Ascending aorta (tissue), 2 donors: Measurements from ENCODE around the gene POLK. TPM values are rescaled to one million over a fixed set of nuclear protein-coding genes. Genes with fewer than 3 reads are reported as not detected.
A peak's percentile ranks its signal among the peaks of the same experiment; 100 is the strongest.
"Not testable (repeated sequence)": the region's sequence is repeated elsewhere in the genome, so short reads cannot be mapped to it uniquely, and the experiment has no call there.

Source experiments
- DNase-seq, 2 donors: peaks; one replicate each; pipeline ENCODE4 v3.0.0-alpha.2; 2019; ENCODE audit warnings: low spot score in 2 of 2
- H3K27ac ChIP-seq, 2 donors: fragments of 200-600 bp; sonication (generic); one replicate each; pipeline ENCODE4 v1.5.1; 2016 to 2017; ENCODE audit warnings: mild to moderate bottlenecking in 1 of 2
- H3K27me3 ChIP-seq: fragments of 200-600 bp; sonication (generic); one replicate; pipeline ENCODE4 v1.5.1; 2017
- H3K36me3 ChIP-seq, 2 donors: fragments of 200-600 bp; sonication (generic); one replicate each; pipeline ENCODE4 v1.5.1; 2016
- H3K4me1 ChIP-seq, 2 donors: fragments of 200-600 bp; sonication (generic); one replicate each; pipeline ENCODE4 v1.5.1; 2016 to 2017; ENCODE audit warnings: mild to moderate bottlenecking in 1 of 2
- H3K4me3 ChIP-seq, 2 donors: fragments of 200-600 bp; sonication (generic); one replicate each; pipeline ENCODE4 v1.5.1; 2016 to 2017; ENCODE audit warnings: mild to moderate bottlenecking in 1 of 2
- H3K9me3 ChIP-seq, 2 donors: fragments of 200-600 bp; sonication (generic); one replicate each; pipeline ENCODE4 v1.5.1; 2016
- CTCF ChIP-seq, 3 experiments: fragments of 200-600 bp in 2 of 3; fragments of 450-650 bp in 1 of 3; sonication (generic) in 2 of 3; IDR thresholded peaks; one replicate each; pipeline ENCODE4 v1.5.1; 2016 to 2019; ENCODE audit warnings: antibody characterized with exemption in 3 of 3, mild to moderate bottlenecking in 1 of 3, moderate library complexity in 1 of 3
- intact Hi-C: fragments of 100-400 bp; cut with DNase I; formaldehyde crosslinking; loops from one replicate; pipeline ENCODE4 v1.15.1; 2023
- total RNA-seq: library from RNA; depleted of rRNA; stranded (reverse); fragments of >200 nt; gene quantifications from one replicate; pipeline ENCODE4 v1.1.0, GENCODE V29; 2016

POLK gene
- total RNA-seq, 1 donor from 2014 or later = 19.4 TPM

DNA sequence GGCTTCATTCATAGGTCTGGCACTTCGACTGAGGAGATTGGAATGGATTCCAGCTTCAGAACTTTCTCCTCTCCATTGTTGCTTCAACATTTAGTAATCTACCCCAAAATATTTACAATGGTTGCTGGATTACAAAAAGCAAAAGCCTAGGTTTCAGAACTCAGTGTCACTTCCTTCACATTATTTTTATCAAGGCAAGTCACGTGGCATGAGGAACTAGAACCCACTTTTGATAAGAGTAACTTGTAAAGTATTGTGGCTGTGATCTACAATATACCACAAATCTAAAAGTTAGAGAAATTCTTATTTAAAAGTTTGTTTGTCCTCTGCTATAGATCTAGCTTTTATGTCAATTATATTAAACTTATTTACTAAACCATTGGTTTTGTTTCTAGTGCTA, 59.9 kb downstream of the POLK start:
- Histone ChIP-seq H3K36me3 (no peaks in the 10 kb centered on the region), H3K9me3 (no peaks in the 10 kb centered on the region), H3K4me1 (peaks cover 3 to 39% of the 10 kb centered on the region in 2 donors), H3K27me3 (no peaks in the 10 kb centered on the region), H3K4me3 (no peak overlapping the region), H3K27ac (no peak overlapping the region)
- no peak for DNase-seq
- TF ChIP-seq CTCF (IDR thresholded peaks at IDR 0.05) = no peak
- intact Hi-C loops = no loop called here

- DNase-seq = no peak
- TF ChIP-seq CTCF (IDR thresholded peaks at IDR 0.05) = no peak
- no peaks in the 10 kb centered on the region for H3K27me3 ChIP-seq
- intact Hi-C loops = loop anchor here (2.0 to 5.0 kb wide), 2 partner anchors 64 to 237 kb away; partner anchors contain the start of genes CERT1, HMGCR and POLK
- H3K4me3 ChIP-seq = peak overlapping the region in 1 of 2 donors; percentile 16
- peaks cover 3 to 27% of the 10 kb centered on the region in 2 donors for H3K4me1 ChIP-seq
- H3K9me3 ChIP-seq = no peaks in the 10 kb centered on the region
- H3K36me3 ChIP-seq = no peaks in the 10 kb centered on the region
- peak overlapping the region; percentile 53 to 60 for H3K27ac ChIP-seq
These were observed 63.1 kb downstream of the POLK start for GRCh38 chr5:75574791-75575190.

DNA sequence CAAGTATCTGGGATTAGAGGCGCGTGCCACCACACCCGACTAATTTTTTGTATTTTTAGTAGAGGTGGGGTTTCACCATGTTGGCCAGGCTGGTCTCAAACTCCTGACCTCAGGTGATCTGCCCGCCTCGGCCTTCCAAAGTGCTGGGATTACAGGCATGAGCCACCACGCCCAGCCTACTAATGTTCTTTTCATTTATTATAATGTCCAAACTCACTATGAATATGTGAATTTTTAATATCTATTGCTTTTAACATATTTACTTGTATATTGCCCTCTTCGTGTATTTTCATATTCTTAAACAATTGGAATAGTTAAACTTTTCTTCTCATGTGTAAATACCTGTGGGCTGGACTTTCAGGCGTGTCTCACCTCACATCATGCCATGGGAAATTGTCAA, 66.6 kb downstream of the POLK start:
- not testable (repeated sequence) for H3K4me3 ChIP-seq, DNase-seq, H3K27me3 ChIP-seq, H3K27ac ChIP-seq, H3K9me3 ChIP-seq
- H3K36me3 ChIP-seq = peaks cover 6 to 21% of the 10 kb centered on the region in 2 donors
- intact Hi-C loops = loop anchor here (5.0 kb wide), 1 partner anchor 241 kb away; the partner anchor contains the start of gene HMGCR
- peaks cover 3 to 16% of the 10 kb centered on the region in 2 donors for H3K4me1 ChIP-seq

DNA sequence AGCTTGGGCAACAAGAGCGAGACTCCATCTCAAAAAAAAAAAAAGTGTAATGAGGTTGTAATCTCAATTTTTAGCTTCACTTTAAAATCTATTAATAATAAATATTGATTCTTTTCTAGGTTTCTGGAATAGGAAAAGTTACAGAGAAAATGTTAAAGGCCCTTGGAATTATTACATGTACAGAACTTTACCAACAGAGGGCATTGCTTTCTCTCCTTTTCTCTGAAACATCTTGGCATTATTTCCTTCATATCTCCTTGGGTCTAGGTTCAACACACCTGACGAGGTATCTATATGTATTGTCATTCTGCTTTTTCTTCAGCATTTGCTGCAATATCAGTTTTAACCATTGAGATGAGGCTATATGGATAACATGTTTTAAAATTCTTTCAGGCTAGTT, 73.0 kb downstream of the POLK start:
- no peak for TF ChIP-seq CTCF (IDR thresholded peaks at IDR 0.05)
- Histone ChIP-seq H3K27ac (no peak overlapping the region), H3K36me3 (peaks cover 6 to 35% of the 10 kb centered on the region in 2 donors), H3K4me3 (no peak overlapping the region), H3K9me3 (no peaks in the 10 kb centered on the region), H3K27me3 (no peaks in the 10 kb centered on the region), H3K4me1 (no peaks in the 10 kb centered on the region)
- no peak for DNase-seq
- intact Hi-C loops = no loop called here

- Histone ChIP-seq H3K4me1 (no peaks in the 10 kb centered on the region), H3K36me3 (peaks cover 15 to 32% of the 10 kb centered on the region in 2 donors), H3K4me3 (no peak overlapping the region), H3K9me3 (no peaks in the 10 kb centered on the region), H3K27ac (no peak overlapping the region), H3K27me3 (no peaks in the 10 kb centered on the region)
- DNase-seq = no peak
- intact Hi-C loops = no loop called here
- no peak for TF ChIP-seq CTCF (IDR thresholded peaks at IDR 0.05)
These were observed 77.0 kb downstream of the POLK start for GRCh38 chr5:75588666-75589065.

- Histone ChIP-seq H3K4me1 (no peaks in the 10 kb centered on the region), H3K27me3 (no peaks in the 10 kb centered on the region), H3K4me3 (no peak overlapping the region), H3K27ac (no peak overlapping the region), H3K36me3 (peaks cover 7 to 40% of the 10 kb centered on the region in 2 donors), H3K9me3 (no peaks in the 10 kb centered on the region)
- no peak for TF ChIP-seq CTCF (IDR thresholded peaks at IDR 0.05)
- intact Hi-C loops = no loop called here
- DNase-seq = no peak
These were observed 88.8 kb downstream of the POLK start for GRCh38 chr5:75600535-75600934.
